Neural cell (in vitro differentiated cells): ENCODE measurements around the gene BRINP1. TPM values are rescaled to one million over a fixed set of nuclear protein-coding genes. Genes with fewer than 3 reads are reported as not detected.

Source experiments
- H2AFZ ChIP-seq: fragments of 200-600, 300-800 bp; sonication (generic), shearing (Covaris generic); 2 replicates; pipeline ENCODE4 v1.6.0; 2014; ENCODE audit warnings: low read depth, mild to moderate bottlenecking, antibody characterized with exemption, low read length, moderate library complexity
- H3F3A ChIP-seq: fragments of 200-600 bp; shearing (Covaris generic); 2 replicates; pipeline ENCODE4 v1.6.1; 2016; ENCODE audit warnings: mild to moderate bottlenecking, moderate library complexity, mixed read lengths, antibody characterized with exemption, low read length; ENCODE audit not compliant: insufficient read depth, poor library complexity, severe bottlenecking
- H3K27ac ChIP-seq: fragments of 200-600, 300-800 bp; sonication (generic), shearing (Covaris generic); 2 replicates; pipeline ENCODE4 v1.5.1; 2014; ENCODE audit warnings: mild to moderate bottlenecking, low read length, moderate library complexity
- H3K27me3 ChIP-seq: fragments of 300-800, 200-600 bp; sonication (generic), shearing (Covaris generic); 2 replicates; pipeline ENCODE4 v1.6.0; 2014; ENCODE audit warnings: mild to moderate bottlenecking, low read depth, low read length, moderate library complexity; ENCODE audit not compliant: insufficient read depth
- H3K36me3 ChIP-seq: fragments of 300-800, 200-600 bp; sonication (generic), shearing (Covaris generic); 2 replicates; pipeline ENCODE4 v1.5.1; 2014; ENCODE audit warnings: mild to moderate bottlenecking, antibody characterized with exemption, low read length, moderate library complexity; ENCODE audit not compliant: insufficient read depth
- H3K4me2 ChIP-seq: fragments of 300-800, 200-600 bp; sonication (generic), shearing (Covaris generic); 2 replicates; pipeline ENCODE4 v1.6.0; 2014; ENCODE audit warnings: mild to moderate bottlenecking, low read length
- H3K4me3 ChIP-seq: fragments of 300-800, 200-600 bp; sonication (generic), shearing (Covaris generic); 2 replicates; pipeline ENCODE4 v1.5.1; 2014; ENCODE audit warnings: mild to moderate bottlenecking, low read length, moderate library complexity
- H3K79me2 ChIP-seq: fragments of 200-600 bp; shearing (Covaris generic); replicated peaks from 2 replicates; pipeline ENCODE4 v1.6.0; 2014; ENCODE audit warnings: mild to moderate bottlenecking, low read length, moderate library complexity; ENCODE audit not compliant: insufficient read depth
- H3K9ac ChIP-seq: fragments of 300-800, 200-600 bp; sonication (generic), shearing (Covaris generic); 2 replicates; pipeline ENCODE4 v1.6.1; 2016; ENCODE audit warnings: mild to moderate bottlenecking, low read length, mixed read lengths
- H3K9me2 ChIP-seq: fragments of 200-600 bp; shearing (Covaris generic); 2 replicates; pipeline ENCODE4 v1.6.1; 2016; ENCODE audit warnings: mild to moderate bottlenecking, low read length, mixed read lengths; ENCODE audit not compliant: insufficient read depth
- H3K9me3 ChIP-seq: fragments of 200-600, 300-800 bp; sonication (generic), shearing (Covaris generic); 2 replicates; pipeline ENCODE4 v1.6.1; 2016; ENCODE audit warnings: mild to moderate bottlenecking, mixed run types, low read length, moderate library complexity, mixed read lengths
- H4K20me1 ChIP-seq: fragments of 200-600 bp; shearing (Covaris generic); 2 replicates; pipeline ENCODE4 v1.6.1; 2016; ENCODE audit warnings: mild to moderate bottlenecking, mixed run types; ENCODE audit not compliant: insufficient read depth
- EP300 ChIP-seq: fragments of 450-650 bp; conservative IDR thresholded peaks from 2 replicates; pipeline ENCODE4 v1.6.1; 2014; ENCODE audit warnings: antibody characterized with exemption, mild to moderate bottlenecking, moderate library complexity; ENCODE audit not compliant: poor library complexity, severe bottlenecking
- EZH2 ChIP-seq: fragments of 200-600, 300-800 bp; shearing (Covaris generic), sonication (generic); IDR thresholded peaks from 2 replicates; pipeline ENCODE4 v1.6.1; 2014; ENCODE audit warnings: antibody characterized with exemption, low read length, borderline replicate concordance, mild to moderate bottlenecking; ENCODE audit not compliant: insufficient read depth, poor library complexity, severe bottlenecking
- MXI1 ChIP-seq: fragments of 450-650 bp; conservative IDR thresholded peaks from 2 replicates; pipeline ENCODE4 v1.6.1; 2014; ENCODE audit warnings: antibody characterized with exemption, mild to moderate bottlenecking; ENCODE audit not compliant: poor library complexity, severe bottlenecking
- POLR2AphosphoS5 ChIP-seq: IDR thresholded peaks from 2 replicates; pipeline ENCODE4 v1.6.1; 2012
- RAD21 ChIP-seq: fragments of 450-650 bp; conservative IDR thresholded peaks from 2 replicates; pipeline ENCODE4 v1.6.1; 2014; ENCODE audit warnings: antibody characterized with exemption, mild to moderate bottlenecking, moderate library complexity
- SMC3 ChIP-seq: fragments of 450-650 bp; conservative IDR thresholded peaks from 2 replicates; pipeline ENCODE4 v1.6.1; 2014; ENCODE audit warnings: antibody characterized with exemption, mild to moderate bottlenecking, moderate library complexity; ENCODE audit not compliant: poor library complexity
- polyA plus RNA-seq: library from polyadenylated mRNA; depleted of rRNA; stranded (reverse); fragments of >200 nt; gene quantifications from 2 replicates; pipeline ENCODE4 v1.2.3, GENCODE V29; 2014
- TF ChIP-seq, protein P1 (sequence below): IDR thresholded peaks from 2 replicates; pipeline ENCODE4 v1.6.1; 2012; ENCODE audit warnings: borderline replicate concordance
- TF ChIP-seq, protein P2 (sequence below): fragments of 450-650 bp; IDR thresholded peaks from 2 replicates; pipeline ENCODE4 v1.5.1; 2014; ENCODE audit warnings: antibody characterized with exemption, mild to moderate bottlenecking, moderate library complexity; ENCODE audit not compliant: poor library complexity, severe bottlenecking

The BRINP1 gene
- polyA plus RNA-seq, 1 donor from 2014 or later, result 15.6 TPM

DNA sequence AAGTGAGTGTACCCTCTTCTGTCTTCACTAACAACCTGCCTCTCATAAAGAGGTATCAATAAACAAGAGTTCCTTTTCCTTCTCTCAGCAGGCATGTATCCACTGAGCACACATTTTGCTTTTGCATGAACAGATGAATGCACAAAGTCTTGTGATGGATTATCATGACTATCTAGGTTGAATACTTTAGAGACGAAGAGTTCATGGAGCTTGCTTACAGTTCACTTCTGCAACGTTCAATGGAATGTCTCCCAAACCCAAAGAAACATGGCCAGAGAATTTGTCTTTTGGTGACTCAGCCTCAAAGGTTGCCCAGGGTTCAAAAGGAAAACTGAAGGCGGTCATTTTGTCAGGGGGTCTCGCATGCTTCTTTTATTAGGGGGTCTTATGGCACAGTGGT, 55.4 kb downstream of the BRINP1 start:
- Histone ChIP-seq H3K9me2 (no peaks in the 10 kb centered on the region), H3K27ac (no peak overlapping the region), H3F3A (no peaks in the 10 kb centered on the region), H3K4me3 (no peak overlapping the region), H3K79me2 (no peaks in the 10 kb centered on the region), H4K20me1 (no peaks in the 10 kb centered on the region), H3K36me3 (no peaks in the 10 kb centered on the region), H3K9me3 (no peaks in the 10 kb centered on the region), H3K9ac (no peak overlapping the region), H2AFZ (no peak overlapping the region), H3K4me2 (no peak overlapping the region), H3K27me3 (no peaks in the 10 kb centered on the region)
- no peak for TF ChIP-seq EP300
- TF ChIP-seq SMC3, result no peak
- TF ChIP-seq, protein P1, sequence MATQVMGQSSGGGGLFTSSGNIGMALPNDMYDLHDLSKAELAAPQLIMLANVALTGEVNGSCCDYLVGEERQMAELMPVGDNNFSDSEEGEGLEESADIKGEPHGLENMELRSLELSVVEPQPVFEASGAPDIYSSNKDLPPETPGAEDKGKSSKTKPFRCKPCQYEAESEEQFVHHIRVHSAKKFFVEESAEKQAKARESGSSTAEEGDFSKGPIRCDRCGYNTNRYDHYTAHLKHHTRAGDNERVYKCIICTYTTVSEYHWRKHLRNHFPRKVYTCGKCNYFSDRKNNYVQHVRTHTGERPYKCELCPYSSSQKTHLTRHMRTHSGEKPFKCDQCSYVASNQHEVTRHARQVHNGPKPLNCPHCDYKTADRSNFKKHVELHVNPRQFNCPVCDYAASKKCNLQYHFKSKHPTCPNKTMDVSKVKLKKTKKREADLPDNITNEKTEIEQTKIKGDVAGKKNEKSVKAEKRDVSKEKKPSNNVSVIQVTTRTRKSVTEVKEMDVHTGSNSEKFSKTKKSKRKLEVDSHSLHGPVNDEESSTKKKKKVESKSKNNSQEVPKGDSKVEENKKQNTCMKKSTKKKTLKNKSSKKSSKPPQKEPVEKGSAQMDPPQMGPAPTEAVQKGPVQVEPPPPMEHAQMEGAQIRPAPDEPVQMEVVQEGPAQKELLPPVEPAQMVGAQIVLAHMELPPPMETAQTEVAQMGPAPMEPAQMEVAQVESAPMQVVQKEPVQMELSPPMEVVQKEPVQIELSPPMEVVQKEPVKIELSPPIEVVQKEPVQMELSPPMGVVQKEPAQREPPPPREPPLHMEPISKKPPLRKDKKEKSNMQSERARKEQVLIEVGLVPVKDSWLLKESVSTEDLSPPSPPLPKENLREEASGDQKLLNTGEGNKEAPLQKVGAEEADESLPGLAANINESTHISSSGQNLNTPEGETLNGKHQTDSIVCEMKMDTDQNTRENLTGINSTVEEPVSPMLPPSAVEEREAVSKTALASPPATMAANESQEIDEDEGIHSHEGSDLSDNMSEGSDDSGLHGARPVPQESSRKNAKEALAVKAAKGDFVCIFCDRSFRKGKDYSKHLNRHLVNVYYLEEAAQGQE, result no peak
- TF ChIP-seq RAD21, result no peak
- TF ChIP-seq EZH2, result no peak
- no peak for TF ChIP-seq POLR2AphosphoS5
- TF ChIP-seq, protein P2, sequence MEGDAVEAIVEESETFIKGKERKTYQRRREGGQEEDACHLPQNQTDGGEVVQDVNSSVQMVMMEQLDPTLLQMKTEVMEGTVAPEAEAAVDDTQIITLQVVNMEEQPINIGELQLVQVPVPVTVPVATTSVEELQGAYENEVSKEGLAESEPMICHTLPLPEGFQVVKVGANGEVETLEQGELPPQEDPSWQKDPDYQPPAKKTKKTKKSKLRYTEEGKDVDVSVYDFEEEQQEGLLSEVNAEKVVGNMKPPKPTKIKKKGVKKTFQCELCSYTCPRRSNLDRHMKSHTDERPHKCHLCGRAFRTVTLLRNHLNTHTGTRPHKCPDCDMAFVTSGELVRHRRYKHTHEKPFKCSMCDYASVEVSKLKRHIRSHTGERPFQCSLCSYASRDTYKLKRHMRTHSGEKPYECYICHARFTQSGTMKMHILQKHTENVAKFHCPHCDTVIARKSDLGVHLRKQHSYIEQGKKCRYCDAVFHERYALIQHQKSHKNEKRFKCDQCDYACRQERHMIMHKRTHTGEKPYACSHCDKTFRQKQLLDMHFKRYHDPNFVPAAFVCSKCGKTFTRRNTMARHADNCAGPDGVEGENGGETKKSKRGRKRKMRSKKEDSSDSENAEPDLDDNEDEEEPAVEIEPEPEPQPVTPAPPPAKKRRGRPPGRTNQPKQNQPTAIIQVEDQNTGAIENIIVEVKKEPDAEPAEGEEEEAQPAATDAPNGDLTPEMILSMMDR, result no peak
- TF ChIP-seq MXI1, result no peak

DNA sequence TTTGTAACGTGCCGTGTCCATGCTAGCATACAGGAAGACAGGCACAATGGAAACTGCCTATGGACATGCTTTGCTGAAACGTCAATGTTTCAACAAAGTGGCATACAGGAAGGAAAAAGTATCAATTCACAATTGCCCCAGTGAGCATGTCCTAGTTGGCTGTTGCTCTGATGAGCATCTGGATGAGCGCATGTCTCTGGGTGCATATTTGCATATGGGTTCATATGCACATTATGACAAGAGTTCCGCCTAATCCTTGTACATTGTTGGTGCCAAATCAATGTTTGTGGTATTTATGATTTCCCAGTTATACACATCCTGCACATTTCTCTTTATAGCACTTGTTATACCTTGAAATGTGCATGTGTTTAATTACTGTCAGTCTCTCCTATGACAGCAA, 58.5 kb downstream of the BRINP1 start:
- Histone ChIP-seq H3K27ac (no peak overlapping the region), H3K36me3 (no peaks in the 10 kb centered on the region), H3K9me2 (no peaks in the 10 kb centered on the region), H3K9me3 (no peaks in the 10 kb centered on the region), H3K4me3 (no peak overlapping the region), H3K79me2 (no peaks in the 10 kb centered on the region), H3K27me3 (no peaks in the 10 kb centered on the region), H4K20me1 (no peaks in the 10 kb centered on the region), H2AFZ (no peak overlapping the region), H3K4me2 (no peak overlapping the region), H3F3A (no peaks in the 10 kb centered on the region), H3K9ac (no peak overlapping the region)
- TF ChIP-seq, protein P1, result no peak
- TF ChIP-seq RAD21 (no peak), EZH2 (no peak), POLR2AphosphoS5 (no peak), MXI1 (no peak), EP300 (no peak)
- TF ChIP-seq, protein P2, result no peak
